Type B pancreatic cell (in vitro differentiated cells): Measurements from ENCODE around the gene PROCR. TPM values are rescaled to one million over a fixed set of nuclear protein-coding genes. Genes with fewer than 3 reads are reported as not detected.
"Not testable (repeated sequence)": the region's sequence is repeated elsewhere in the genome, so short reads cannot be mapped to it uniquely, and the experiment has no call there.

ENCODE experiments used
- DNase-seq: peaks from one replicate; pipeline ENCODE4 v3.0.0; 2021; ENCODE audit warnings: mixed read lengths; ENCODE audit not compliant: unreplicated experiment; ENCODE audit errors: extremely low spot score
- H3K27ac Mint-ChIP-seq: 2 replicates; pipeline ENCODE4 v1.8.0; 2021; ENCODE audit warnings: mild to moderate bottlenecking, mixed read lengths
- H3K27me3 Mint-ChIP-seq: 2 replicates; pipeline ENCODE4 v1.8.0; 2021; ENCODE audit warnings: mixed read lengths
- H3K36me3 Mint-ChIP-seq: 2 replicates; pipeline ENCODE4 v1.8.0; 2021; ENCODE audit warnings: mixed read lengths
- H3K4me1 Mint-ChIP-seq: one replicate; pipeline ENCODE4 v1.8.0; 2021; ENCODE audit warnings: mixed read lengths; ENCODE audit not compliant: unreplicated experiment
- H3K4me3 Mint-ChIP-seq: 2 replicates; pipeline ENCODE4 v1.8.0; 2021; ENCODE audit warnings: mild to moderate bottlenecking, mixed read lengths
- H3K9me3 Mint-ChIP-seq: 2 replicates; pipeline ENCODE4 v1.8.0; 2021; ENCODE audit warnings: mixed read lengths
- total RNA-seq: library from RNA; stranded (reverse); gene quantifications from 2 replicates; pipeline ENCODE4 v1.2.1, GENCODE V29; 2021; ENCODE audit warnings: low replicate concordance
- TF ChIP-seq, protein P1 (sequence below): fragments of 200-600 bp; sonication (generic); conservative IDR thresholded peaks from 2 replicates; pipeline ENCODE4 v1.5.0; 2021; ENCODE audit warnings: antibody characterized with exemption, mild to moderate bottlenecking

Gene PROCR
- total RNA-seq, 1 donor from 2014 or later = 5.8 TPM

DNA sequence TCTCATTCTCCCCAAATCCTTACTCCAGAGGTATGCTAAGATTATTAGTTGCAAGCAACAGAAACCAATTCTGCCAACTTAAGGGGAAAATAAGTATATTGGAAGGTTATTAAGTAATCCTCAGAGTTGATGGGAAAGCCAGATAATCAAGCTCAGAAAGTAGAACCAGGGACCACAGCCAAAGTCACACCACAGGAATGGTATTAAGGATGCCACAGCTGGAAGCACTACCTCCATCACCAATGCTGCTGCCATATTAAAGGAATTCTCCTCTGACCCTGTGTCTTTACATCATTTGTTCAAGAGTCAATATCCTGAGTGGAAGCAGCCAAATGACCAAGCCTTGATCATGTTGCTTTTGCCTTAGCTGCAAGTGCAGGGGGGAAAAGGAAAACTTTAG lies 9.9 kb downstream of the PROCR start:
- Mint-ChIP-seq H3K4me1 (no peaks in the 10 kb centered on the region), H3K27me3 (no peaks in the 10 kb centered on the region), H3K4me3 (no peak overlapping the region), H3K36me3 (peaks cover 9% of the 10 kb centered on the region), H3K9me3 (no peaks in the 10 kb centered on the region), H3K27ac (no peak overlapping the region)
- no peak for DNase-seq
- TF ChIP-seq, protein P1, sequence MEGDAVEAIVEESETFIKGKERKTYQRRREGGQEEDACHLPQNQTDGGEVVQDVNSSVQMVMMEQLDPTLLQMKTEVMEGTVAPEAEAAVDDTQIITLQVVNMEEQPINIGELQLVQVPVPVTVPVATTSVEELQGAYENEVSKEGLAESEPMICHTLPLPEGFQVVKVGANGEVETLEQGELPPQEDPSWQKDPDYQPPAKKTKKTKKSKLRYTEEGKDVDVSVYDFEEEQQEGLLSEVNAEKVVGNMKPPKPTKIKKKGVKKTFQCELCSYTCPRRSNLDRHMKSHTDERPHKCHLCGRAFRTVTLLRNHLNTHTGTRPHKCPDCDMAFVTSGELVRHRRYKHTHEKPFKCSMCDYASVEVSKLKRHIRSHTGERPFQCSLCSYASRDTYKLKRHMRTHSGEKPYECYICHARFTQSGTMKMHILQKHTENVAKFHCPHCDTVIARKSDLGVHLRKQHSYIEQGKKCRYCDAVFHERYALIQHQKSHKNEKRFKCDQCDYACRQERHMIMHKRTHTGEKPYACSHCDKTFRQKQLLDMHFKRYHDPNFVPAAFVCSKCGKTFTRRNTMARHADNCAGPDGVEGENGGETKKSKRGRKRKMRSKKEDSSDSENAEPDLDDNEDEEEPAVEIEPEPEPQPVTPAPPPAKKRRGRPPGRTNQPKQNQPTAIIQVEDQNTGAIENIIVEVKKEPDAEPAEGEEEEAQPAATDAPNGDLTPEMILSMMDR = no peak

GRCh38 chr20:35186691-35187289 lies 14.9 kb downstream of the PROCR start:
- DNase-seq, H3K4me1 Mint-ChIP-seq, H3K27me3 Mint-ChIP-seq, H3K9me3 Mint-ChIP-seq, H3K36me3 Mint-ChIP-seq, H3K4me3 Mint-ChIP-seq, H3K27ac Mint-ChIP-seq: not testable (repeated sequence)

GRCh38 chr20:35187584-35188190 lies 15.8 kb downstream of the PROCR start:
- no peak for DNase-seq
- H3K27ac Mint-ChIP-seq = no peak overlapping the region
- H3K27me3 Mint-ChIP-seq = no peaks in the 10 kb centered on the region
- no peak overlapping the region for H3K4me3 Mint-ChIP-seq
- no peaks in the 10 kb centered on the region for H3K9me3 Mint-ChIP-seq
- no peaks in the 10 kb centered on the region for H3K36me3 Mint-ChIP-seq
- TF ChIP-seq, protein P1 = no peak
- no peaks in the 10 kb centered on the region for H3K4me1 Mint-ChIP-seq

GRCh38 chr20:35189223-35189622 lies 17.4 kb downstream of the PROCR start:
- not testable (repeated sequence) for H3K4me1 Mint-ChIP-seq, H3K27ac Mint-ChIP-seq, H3K9me3 Mint-ChIP-seq, H3K4me3 Mint-ChIP-seq, H3K27me3 Mint-ChIP-seq, DNase-seq, H3K36me3 Mint-ChIP-seq

GRCh38 chr20:35190556-35190955 lies 18.7 kb downstream of the PROCR start:
- Mint-ChIP-seq H3K27me3 (no peaks in the 10 kb centered on the region), H3K9me3 (no peaks in the 10 kb centered on the region), H3K4me3 (no peak overlapping the region), H3K4me1 (no peaks in the 10 kb centered on the region), H3K27ac (no peak overlapping the region), H3K36me3 (no peaks in the 10 kb centered on the region)
- no peak for DNase-seq
- TF ChIP-seq, protein P1 = no peak

- H3K9me3 Mint-ChIP-seq = peaks cover 3% of the 10 kb centered on the region
- TF ChIP-seq, protein P1 = no peak
- no peaks in the 10 kb centered on the region for H3K36me3 Mint-ChIP-seq
- no peak overlapping the region for H3K4me3 Mint-ChIP-seq
- H3K4me1 Mint-ChIP-seq = no peaks in the 10 kb centered on the region
- H3K27ac Mint-ChIP-seq = no peak overlapping the region
- peak; percentile 2 for DNase-seq
- H3K27me3 Mint-ChIP-seq = no peaks in the 10 kb centered on the region
These were observed 19.7 kb downstream of the PROCR start for GRCh38 chr20:35191419-35192117.
